ENCODE data around the gene ECPAS.
"Not testable (repeated sequence)": the region's sequence is repeated elsewhere in the genome, so short reads cannot be mapped to it uniquely, and the experiment has no call there.

ECPAS gene

GRCh38 chr9:111407813-111408212 is 76.4 kb downstream of the ECPAS start:
- no peak for DNase-seq

GRCh38 chr9:111405701-111406100 is 78.5 kb downstream of the ECPAS start:
- no peak for DNase-seq

DNA sequence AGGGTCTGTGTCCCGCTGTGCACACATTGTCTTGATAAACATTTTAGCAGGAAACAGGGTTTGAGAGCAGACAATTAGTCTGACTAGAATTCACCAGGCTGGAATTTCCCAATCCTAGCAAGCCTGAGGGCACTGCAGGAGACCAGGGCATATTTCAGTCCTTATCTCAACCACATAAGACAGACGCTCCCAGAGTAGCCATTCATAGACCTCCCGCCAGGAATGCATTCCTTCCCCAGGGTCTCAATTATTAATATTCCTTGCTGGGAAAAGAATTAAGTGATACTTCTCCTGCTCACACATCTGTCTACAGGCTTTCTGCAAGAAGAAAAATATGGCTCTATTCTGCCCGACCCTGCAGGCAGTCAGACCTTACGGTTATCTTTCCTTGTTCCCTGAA is 82.7 kb downstream of the ECPAS start:
- DNase-seq, result not testable (repeated sequence)

DNA sequence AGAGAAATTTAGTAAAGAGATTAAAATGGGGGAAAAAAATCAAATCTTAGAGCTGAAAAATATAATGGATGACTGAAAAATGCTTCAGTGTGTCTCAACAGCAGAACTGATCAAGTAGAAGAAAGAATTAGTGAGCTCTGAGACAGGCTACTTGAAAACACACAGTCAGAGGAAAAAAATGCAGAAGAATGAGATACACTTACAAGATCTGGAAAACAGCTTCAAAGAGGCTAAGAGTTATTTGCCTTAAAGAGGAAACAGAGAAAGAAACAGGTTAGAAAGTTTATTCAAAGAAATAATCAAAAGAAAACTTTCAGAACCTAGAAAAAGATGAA is 83.7 kb downstream of the ECPAS start:
- no peak for DNase-seq

- DNase-seq, result no peak
Observed at GRCh38 chr9:111399772-111400563, 84.2 kb downstream of the ECPAS start.

GRCh38 chr9:111399211-111399739 is 84.9 kb downstream of the ECPAS start:
- DNase-seq, result peak; percentile 18

- no peak for DNase-seq
Observed at GRCh38 chr9:111393971-111394370, 90.2 kb downstream of the ECPAS start.

DNA sequence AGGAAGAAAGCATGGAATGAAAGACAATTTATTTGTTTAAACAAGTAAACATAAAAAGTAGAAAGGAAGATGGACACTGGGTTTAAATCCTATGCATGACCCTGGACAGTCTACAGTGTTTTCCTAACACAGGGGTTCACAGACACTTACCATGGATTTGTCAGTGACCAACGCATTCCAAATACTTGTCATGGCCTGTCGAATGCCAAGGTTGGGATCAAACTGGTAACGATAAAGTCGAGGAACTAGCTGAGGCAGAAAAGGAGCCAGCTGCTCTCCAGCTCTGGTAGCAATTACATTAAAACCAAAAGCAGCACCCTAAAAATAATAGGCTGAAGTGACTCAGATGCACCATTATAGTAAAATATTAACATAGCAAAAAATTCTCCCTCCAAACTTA is 94.8 kb downstream of the ECPAS start:
- no peak for DNase-seq

DNA sequence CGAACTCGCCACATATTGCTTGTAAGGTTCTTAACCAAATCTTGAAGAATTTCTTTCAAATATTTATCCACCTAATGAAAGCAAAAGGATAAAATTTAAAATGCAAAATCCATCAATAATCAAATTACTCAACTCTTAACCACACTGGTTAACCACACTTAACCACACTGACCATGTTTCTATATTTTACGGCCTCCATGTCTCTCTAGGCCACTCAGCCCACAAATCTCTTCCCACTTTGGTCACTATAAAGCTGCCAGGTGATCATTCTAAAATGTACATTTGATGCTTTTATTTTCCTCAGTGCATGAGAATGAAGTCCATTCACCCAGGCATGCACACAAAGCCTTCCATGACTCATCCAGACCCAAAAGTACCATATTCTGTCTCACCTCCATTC is 97.8 kb downstream of the ECPAS start:
- no peak for DNase-seq

DNA sequence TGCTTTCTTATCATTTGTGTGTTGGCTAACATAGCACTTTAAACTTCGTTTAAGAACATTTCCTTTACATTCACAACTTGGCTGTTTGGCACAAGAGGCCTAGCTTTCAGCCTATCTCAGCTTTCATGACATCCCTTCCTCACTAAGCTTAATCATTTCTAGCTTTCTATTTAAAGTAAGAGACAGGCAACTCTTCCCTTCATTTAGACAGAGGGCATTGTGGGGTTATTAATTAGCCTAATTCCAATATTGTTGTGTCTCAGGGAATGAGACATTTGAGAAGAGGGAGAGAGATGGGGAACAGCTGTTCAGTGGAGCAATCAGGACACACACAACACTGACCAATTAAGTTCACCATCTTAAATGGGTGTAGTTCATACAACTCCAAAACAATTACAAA is 103.2 kb downstream of the ECPAS start:
- DNase-seq, result no peak

DNA sequence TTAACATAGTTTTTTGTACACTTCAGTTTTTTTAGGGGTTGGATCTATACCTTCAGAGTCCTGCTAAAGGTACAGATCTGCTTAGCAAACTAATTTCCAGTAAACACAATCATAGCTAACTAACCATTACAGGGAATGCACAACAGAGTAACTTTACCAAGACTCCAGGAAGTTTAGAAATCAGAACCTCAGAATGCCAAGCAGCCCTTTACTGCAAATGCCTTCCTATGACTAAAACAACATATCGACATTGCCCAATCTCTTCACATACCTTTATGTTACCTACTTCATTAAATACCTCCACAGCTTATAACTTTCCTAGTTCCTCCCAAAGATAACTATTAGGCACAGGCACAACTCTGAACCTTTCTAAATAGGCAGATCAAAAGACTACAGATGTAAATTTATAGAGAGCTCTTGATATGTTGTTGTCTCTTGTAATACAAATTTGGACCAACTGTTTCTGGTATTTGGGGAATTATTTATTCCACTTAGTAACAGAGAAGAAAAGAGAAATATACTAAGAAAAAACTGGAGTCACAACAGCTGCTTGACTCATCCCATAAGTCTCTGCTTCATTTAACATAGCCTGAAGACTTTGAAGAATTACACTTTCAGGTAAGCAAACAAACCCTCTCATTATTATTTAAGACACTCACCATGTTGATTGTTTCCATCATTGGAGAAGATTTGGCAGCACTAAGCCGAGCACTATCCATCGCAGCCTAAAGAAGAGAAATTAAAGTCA is 108.2 kb downstream of the ECPAS start:
- DNase-seq, result no peak

GRCh38 chr9:111375062-111375461 is 109.1 kb downstream of the ECPAS start:
- no peak for DNase-seq

DNA sequence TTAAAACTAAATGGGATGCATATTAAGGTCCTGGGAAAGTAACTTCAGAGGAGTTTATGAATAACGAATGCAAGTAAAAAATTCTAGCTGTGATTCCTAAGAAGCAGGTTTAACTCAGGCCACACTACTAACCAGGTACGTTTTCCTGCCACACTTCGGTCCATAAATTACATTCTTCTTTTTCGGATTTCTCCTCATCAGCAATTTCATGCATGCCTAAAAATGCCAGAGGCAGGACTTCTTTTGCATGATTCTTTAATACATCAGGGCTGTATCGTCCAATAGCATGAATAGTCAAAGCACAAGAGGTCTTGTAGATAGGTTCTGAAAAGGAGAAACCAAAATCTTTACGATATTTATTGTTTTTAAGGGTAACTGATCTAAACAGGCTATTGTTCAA is 111.9 kb downstream of the ECPAS start:
- no peak for DNase-seq

DNA sequence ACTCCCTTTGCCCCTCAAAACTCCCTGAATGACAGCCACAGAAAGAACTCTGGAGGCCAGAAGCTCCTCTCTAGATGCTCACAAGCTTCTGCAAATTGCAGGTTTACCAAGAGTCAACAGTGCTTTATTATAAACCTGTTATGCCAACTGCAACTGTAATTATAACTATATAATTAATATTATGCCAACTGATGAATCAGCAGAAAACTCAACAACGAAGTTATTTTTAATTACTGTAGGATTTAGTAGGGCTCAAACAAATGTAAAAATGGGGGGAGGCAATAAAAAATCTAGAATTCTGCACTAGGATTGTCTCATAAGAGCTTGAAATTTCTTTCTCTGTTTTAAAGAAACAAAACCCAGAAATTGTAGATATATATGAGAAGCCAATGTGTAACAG is 117.2 kb downstream of the ECPAS start:
- DNase-seq, result no peak

- no peak for DNase-seq
Observed at GRCh38 chr9:111362526-111362925, 121.7 kb downstream of the ECPAS start.

- DNase-seq, result no peak
Observed at GRCh38 chr9:111360881-111361280, 123.3 kb downstream of the ECPAS start.

- DNase-seq, result peak; percentile 3
Observed at GRCh38 chr9:111356481-111357244, 127.5 kb downstream of the ECPAS start.

DNA sequence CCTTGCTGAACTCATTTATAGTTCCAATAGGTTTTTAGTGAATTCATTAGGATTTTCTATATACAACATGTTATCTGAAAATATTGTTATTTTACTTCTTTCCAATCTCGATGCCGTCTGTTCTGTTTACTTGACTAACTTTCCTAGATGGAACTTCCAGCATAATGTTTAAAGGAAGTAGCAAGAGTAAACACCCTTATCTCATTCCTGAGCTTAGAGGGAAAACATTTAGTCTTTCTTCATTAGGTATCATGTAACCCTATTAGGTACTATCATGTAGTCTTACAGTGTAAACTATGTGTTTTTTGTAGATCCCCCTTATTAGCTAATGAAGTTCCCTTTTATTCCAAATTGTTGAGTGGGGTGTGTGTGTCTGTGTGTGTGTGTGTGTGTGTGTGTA is 131.6 kb downstream of the ECPAS start:
- no peak for DNase-seq

DNA sequence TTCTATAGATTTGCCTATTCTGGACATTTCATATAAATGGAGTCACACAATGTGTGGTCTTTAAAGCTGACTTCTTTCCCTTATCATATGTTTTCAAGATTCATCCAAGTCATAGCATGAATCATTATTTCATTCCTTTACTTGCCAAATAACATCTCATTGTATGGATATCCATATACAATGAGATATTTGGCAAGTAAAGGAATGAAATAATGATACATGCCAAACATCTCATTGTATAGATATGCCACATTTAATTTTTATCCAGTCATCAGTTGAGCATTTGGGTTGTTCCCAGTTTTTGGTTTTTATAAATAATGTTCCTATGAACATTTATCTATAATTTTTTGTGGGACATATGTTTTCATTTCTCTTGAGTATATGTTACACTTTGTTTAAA is 133.6 kb downstream of the ECPAS start:
- DNase-seq, result no peak

DNA sequence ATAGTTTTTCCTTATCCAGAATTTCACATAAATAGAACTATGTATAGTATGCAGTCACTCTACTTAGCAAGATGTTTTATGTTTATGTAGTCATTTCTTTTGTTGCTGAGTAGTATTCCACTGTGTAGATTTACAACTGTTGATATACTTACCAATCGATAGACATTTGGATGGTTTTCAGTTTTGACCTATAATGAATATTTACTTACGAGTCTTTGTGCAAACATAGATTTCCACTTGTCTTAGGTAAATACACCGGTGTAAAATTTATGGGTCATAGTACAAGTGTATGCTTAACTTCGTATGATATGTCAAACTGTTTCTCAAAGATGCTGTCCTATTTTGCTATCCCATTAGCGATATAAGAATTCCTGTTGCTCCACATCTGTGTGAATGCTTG is 134.4 kb downstream of the ECPAS start:
- no peak for DNase-seq

DNA sequence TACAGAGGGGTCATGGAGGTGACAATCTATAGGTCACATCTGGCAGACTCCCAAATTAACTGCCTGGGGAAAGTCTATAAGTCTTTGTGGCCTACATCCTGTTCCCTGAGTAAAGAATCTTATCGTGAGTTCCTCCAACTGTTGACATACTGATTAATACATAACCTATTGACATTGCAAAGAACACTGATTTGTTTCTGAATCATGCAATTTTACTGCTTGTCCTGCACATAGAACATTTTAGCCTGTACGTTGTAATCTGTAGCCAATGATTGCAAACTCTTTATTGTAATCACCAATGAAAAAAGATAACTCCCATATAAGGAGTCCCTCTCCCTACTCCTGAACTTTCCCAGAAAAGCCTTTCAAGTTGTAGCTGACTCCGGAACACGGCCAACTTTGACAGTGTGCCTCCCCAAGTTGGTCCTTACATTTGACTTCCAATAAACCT is 135.3 kb downstream of the ECPAS start:
- no peak for DNase-seq

DNA sequence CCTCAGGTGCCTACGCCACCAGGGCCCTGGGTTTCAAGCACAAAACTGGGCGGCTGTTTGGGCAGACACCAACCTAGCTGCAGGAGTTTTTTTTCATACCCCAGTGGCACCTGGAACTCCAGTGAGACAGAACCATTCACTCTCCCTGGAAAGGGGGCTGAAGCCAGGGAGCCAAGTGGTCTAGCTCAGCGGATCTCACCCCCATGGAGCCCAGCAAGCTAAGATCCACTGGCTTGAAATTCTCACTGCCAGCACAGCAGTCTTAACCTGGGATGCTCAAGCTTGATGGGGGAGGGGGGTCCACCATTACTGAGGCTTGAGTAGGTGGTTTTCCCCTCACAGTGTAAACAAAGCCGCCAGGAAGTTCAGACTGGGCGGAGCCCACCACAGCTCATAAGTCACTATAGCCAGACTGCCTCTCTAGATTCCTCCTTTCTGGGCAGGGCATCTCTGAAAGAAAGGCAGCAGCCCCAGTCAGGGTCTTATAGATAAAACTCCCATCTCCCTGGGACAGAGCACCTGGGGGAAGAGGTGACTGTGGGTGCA is 149.8 kb downstream of the ECPAS start:
- DNase-seq, result not testable (repeated sequence)

DNA sequence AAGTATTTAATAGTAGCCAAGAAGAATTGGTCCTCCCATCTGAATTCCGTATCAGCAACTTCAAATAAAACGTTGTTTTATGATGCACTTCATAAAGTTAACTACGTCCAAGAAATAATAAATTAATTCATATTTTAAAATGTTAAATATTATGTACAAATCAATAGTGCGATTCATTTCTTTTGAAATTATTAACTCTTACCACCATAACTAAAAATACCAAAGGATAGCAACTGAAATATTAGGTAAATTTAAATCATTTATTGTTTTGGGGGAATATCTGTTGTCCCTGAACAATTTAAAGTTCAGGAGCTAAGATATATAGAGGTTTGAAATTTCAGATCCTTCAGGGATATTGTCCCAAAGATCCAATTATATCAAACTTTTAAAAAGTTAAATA is 154.1 kb downstream of the ECPAS start, which contains the start of gene OR2K2:
TSS of gene OR2K2 (minus strand) at position 101 of the 400 bp plus-strand sequence. CDS start 1,791 bp downstream, outside the sequence.
- DNase-seq, result no peak
